Stimulated activated CD4-positive, alpha-beta T cell treated with anti-CD3 and anti-CD28 coated beads, Interleukin-2, amount 100 ng/mL, for 48 hours (primary cell): ENCODE measurements around the gene EXD3.
"Not testable (repeated sequence)": the region's sequence is repeated elsewhere in the genome, so short reads cannot be mapped to it uniquely, and the experiment has no call there.

Source experiments
- DNase-seq, 2 donors: peaks; one replicate each; pipeline ENCODE4 v3.0.0-alpha.2; 2020

Gene EXD3, protein sequence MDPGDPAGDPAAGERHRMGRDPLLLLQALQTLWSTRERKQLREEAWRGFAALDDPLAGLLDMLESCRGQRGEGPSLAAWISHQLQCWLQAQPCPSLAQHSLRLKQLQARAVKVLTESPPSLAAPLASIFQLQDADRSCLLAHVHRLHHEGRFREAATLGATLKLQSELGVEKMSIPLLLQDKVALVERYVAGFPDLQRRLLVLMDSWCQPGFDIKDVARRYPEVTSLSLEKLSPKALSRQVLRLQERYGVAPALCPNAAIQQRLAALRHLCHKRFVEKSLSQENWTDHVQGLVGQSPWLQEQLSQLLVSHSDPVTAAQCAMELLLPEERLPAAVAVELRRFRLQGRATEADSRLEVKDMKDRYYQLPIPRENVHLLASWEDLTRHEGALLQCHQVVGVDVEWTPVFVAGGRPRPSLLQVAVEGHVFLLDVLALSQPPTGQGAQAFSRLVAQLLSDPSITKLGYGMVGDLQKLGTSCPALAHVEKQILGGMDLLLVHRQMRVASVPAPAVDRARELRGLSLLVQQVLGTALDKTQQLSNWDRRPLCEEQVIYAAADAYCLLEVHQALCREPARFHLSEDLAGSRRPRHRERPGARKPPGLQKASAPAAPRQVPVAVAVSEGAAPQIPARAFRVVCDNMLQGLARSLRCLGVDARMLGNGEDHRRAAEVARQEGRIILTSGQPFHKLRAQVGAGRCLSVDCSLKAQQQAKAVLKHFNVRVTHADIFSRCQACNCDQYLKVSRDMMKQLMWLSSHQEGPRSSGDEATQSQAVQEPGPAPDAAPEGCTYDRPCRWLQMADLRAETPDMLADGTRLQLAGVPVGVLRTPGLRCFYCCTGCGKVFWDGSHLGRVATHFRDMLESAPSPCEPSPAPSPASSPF

DNA sequence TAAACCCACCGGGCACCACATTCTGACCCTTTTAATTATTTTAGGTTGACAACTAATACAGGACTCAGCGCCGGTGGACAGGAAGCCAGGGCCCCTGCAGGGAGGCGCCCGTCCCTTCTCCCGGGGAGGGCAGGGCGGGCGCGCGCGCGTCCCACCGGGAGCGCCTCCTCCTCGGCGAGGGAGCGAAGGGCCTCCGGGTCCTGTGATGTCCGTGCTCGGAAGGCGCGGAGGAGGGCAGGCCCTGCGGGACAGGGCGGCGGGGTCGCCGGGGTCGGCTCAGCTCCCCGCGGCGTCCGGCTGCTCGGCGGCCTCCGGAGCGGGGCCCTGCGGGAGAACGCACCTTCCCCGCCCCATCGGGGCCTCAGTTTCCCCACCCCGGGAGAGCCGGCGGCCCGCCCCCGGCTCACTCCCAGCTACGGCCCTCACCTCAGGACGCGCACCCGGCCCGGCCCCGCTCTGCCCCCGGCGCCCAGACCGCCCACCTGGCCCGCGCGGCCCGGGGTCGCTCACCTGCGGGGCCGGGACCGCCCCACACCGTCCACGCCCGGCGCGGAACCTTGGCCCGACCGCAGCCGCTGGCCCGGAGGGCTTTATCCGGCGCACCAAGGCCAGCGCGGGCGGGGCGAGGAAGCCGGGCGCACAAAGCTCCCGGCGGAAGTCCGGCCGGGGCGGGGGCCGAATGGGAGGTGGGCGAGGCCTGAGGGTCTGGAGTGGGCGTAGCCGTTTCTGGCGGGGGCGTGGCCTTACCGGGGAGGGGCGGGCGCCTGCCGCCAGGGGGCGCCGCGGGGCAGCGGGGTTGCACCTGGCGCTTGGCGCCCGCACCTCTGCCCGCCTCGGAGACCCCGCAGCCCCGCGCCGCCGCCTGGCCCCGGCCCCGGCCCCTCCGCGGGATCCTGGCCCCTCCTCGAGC is at the start of gene EXD3, which contains the start of gene NOXA1:
Gene EXD3 (minus strand): TSS at position 559 of the 910 bp plus-strand sequence. CDS start 27,805 bp downstream, outside the sequence.
Gene NOXA1 (plus strand): TSS at position 790 of the 910 bp plus-strand sequence. CDS start 137 bp downstream, outside the sequence.
- DNase-seq: peak; percentile 96 to 98

DNA sequence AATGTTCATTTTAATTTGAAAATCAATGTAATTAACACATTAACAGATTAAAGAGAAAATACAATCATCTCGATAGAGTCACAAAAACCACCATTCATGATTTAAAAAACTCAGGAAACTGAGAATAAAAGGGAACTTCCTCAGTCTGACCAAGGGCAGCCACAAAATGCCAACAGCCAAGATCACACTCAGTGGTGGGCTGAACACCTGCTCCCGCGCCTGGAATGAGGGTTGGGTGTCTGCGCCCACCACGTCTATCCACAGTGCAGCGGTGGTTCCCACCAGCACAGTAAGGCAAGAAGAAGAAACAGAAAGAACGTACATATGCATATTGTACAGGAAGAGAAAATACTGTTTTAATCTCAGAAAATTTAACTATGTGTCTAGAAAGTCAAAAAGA is 47.8 kb upstream of the EXD3 start:
- DNase-seq: no peak

DNA sequence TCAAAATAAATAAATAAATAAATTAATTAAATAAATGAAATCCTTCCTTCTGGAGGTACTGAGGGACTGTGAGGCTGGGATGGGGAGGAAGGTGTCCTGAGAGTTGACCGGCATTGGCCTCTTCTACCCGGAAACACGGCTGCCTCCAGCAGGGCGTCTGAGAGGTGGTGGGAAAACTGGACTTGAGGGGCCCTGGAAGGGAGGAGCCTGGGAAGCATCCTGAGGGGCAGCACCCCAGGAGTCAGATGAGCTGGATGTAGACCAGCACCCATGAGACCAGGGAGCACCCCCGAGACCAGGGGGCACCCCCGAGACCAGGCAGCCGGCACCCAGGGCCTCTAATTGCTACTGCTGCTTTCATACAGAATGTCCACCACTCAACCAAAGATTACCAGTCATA is 44.9 kb upstream of the EXD3 start:
- no peak for DNase-seq

DNA sequence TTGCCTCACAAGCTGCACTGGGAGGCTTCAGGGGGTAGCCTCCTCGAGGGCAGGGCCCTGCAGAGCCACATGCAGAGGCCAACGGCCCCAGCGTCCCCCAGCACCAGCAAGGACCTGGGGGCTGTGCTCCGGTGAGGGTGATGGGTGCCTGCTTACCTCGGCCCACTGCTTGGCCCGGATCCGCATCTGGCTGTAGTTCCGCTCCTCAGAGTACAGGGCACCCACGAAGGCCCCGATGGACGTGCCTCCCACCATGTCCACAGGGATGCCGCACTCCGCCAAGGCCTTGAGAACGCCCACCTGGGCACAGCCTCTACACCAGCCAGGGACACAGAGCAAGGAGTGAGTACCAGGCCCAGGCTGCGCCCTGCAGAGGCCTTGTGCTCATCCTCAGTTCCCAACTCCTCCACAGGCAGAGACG is 44.2 kb upstream of the EXD3 start:
- no peak for DNase-seq

DNA sequence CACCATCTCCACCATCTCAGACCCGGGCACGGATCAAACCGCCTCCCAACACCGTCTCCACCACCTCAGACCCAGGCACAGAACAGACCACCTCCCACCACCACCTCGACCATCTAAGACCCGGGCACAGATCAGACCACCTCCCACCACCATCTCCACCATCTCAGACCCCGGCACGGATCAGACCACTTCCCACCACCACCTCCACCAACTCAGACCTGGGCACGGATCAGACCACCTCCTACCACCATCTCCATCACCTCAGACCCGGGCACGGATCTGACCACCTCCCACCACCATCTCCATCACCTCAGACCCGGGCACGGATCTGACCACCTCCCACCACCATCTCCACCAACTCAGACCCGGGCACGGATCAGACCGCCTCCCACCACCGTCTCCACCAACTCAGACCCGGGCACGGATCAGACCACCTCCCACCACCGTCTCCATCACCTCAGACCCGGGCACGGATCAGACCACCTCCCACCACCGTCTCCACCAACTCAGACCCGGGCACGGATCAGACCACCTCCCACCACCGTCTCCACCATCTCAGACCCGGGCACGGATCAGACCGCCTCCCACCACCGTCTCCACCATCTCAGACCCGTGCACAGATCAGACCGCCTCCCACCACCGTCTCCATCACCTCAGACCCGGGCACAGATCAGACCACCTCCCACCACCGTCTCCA is 43.6 kb upstream of the EXD3 start:
- not testable (repeated sequence) for DNase-seq

DNA sequence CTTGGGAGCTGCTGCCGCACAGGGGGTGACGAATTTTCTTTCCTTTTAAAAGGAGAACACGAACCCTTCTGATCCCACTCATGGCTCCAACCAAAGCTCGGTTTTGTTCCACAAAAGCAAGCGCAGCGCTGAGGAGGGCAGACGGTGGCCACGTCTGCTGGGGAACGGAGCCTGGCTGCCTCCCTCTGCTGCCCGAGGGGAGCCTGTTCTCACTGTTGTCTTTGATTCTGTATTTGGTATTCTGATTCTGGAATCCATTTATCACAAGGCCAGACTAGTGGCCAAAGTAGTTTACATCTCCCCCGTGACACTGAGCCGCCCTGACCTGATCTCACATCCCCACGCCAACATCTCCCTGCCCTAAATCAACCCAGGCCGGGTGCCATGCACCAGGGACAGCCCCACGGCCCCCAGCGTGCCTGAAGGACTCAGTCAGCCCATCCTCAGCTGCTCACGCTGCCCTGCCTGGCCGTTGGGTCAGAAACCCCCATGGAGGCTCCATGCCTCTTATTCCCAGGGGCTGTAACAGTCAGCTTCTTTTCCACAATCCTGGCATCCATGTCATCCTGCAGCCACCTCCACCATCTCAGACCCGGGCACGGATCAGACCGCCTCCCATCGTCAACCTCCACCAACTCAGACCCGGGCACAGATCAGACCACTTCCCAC is 42.9 kb upstream of the EXD3 start:
- no peak for DNase-seq

DNA sequence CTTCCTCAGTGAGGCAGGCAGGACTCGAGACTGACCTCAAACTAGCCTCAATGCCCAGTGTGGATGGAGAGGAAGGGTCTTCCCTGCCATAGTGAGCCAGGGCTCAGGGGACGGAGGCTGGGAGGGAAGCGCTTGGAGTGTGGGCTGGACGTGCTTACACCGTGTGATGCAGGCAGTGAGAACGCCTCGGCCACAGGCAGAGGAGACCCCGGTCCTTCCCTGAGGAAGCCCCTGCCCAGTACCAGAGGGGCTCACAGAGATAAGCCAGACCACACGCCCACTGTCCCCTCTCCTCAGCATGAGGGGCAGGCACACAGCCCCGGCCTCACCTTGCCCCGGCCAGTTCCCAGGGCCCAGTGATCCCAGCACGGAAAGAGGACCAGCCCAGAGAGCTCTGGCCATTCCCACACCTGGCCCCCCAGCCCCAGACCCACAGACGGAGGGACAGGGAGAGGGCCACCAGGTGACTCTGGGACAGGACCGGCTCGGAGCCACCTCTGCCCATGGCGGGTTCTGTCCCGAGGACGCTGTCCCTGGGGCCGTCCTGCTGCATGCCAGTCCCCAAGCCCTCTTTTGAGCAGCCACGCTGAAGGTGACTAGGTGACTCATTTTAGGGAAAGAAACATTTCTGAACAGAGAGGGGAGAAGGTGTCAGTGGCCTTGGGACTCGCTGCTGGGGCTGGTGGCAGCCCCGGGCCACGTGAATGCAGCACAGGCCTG is 42.2 kb upstream of the EXD3 start:
- DNase-seq: no peak

DNA sequence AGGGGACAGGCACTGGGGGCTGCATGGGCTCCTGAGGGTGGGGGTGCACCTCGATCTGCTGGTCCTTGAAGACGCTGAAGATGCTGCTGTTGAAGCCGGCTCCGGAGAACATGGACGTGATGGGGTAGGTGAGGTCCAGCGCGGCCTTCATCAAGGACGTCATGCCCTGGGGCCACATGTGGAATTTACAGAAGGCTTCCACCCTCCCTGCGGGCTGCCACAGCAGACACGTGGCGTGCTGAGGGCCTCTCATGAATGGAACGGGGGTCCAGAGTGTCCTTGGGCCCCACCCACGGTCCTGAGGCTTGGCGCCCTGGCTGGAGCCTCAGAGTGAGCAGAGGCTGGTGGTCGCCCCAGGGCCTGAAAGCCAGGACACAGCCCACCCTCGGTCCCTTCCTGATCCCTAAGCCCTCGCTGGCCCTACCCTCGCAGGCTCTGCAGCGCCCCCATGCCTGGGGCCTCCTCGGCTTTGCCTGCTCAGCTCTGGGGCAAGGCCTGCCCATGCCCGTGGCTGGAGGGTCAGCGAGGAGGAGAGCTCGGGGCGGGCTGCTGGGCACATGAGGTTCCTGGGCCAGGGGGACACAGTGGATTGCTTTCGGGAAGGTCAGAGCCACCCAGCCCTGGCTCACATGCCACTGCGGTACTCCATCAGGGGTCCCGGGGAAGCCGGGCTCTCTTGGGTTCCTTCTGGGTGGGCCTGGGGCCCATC is 41.5 kb upstream of the EXD3 start:
- no peak for DNase-seq

DNA sequence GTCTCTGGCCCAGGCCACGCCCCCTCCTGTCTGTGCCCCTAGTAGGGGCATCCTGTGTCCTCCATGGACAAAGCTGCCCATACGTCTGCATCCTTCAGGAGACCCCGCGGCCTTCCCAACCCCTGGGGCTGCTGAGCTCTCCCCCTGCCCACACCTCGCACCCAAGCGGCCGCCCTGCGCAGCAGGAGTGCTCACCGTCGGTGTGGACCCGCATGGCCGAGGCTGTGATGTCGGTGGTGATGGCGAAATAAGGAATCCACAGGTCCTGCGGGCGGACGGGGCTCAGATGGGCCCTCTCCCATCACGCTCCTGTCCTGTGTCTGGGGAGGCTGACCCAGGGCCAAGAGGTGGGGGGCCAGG is 40.9 kb upstream of the EXD3 start:
- no peak for DNase-seq

DNA sequence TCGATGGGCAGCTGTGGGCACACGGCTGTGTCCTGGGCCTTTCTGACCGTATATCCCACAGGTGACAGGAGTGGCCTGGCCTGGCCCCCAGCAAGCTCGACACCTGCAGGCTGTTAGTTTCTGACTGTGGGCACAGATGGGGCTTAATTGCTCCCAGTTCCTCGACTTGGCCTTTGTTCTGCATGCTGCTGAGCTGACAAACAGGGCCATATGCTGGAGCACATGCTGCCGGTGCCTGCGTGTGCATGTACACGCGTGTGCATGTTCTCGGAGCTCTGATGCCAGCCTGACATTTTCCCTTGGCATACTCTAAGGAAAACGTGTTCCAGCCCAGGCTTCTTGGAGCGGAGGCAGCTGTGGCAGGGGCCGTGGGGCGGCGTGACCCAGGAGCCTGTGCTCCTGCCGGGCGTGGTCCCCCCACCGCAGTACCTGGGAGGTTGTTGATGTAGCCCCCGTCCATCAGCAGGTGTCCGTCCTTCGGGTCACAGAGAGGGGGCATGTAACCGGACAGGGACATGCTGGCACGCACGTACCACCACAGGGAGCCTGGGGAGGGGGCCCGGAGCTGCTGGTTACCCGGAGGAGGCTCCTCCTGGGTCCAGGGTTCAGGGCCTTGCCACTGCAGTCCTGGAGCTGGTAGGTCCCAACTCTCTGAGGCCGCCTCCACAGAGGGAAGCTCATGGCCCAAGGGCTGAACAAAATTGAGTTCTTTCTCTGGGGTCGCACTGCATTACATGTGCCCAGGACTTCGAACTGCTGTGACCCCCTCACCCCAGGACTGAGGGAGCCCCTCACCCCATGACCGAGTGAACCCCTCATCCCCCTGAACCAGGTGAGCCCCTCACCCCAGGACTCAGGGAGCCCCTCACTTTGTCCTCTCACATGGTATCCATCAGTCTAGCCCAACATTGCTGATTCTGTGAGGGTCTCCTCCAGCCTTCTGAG is 40.3 kb upstream of the EXD3 start:
- no peak for DNase-seq

DNA sequence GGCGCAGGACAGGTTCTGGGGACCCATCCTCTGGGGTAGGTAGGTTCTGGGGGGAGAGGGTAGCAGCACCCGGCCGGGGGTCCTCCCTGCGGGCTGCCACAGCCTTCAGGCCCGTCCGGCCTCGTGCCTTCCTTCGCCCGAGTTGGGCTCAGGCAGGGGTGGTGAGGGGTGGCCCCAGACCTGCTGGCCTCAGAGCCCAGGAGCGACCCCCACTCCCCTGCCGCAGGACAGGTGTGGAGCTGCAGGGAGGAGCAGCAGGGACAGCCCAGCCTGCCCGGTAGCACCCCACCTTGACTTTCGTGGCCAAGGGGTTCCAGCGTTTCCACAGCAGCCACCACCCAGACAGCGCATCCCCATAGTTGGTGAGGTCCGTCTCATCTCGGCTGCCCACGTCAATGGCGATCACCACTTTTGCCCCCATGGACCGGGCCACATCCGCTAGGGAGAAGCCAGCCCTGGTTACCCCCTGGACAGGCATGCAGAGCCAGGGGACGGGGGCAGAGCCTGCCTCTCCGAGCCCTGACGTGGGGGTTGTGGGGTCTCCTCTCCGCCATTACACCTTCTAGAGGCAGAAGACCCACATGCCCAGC is 39.5 kb upstream of the EXD3 start:
- DNase-seq: no peak

DNA sequence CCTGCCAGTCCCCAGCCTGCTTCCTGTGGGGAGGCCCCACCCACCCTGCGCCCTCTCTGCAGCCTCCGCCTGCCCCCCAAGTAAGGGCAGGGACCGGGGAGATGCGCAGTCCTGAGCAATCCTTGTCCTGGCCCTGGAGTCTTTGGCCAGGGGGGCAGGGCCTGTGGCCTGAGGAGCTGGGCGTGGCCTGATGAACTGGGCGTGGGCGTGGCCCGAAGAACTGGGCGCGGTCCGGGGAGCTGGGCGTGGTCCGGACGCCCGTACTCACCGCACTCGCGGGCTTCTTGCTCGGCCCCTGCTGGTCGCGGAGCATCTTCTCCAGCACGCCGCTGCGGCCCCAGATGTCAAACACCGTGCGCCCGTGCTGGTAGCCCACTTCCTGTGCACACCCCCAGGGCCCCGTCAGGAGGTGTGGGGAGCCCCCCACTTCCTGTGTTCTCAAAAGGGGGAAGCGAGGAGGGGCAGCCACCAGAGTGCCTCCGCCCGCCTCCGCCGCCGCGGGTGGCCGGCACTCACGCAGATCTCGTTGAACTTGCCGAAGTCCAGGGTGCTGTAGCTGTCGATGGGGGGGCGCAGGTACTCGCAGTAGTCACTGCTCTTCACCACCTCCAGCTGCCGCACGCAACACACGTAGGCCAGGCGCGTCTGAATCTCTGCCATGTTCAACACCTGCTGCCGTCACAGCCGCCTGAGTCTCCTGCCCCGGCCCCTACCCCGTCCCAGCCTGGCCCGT is 38.9 kb upstream of the EXD3 start:
- peak; percentile 73 to 76 for DNase-seq

DNA sequence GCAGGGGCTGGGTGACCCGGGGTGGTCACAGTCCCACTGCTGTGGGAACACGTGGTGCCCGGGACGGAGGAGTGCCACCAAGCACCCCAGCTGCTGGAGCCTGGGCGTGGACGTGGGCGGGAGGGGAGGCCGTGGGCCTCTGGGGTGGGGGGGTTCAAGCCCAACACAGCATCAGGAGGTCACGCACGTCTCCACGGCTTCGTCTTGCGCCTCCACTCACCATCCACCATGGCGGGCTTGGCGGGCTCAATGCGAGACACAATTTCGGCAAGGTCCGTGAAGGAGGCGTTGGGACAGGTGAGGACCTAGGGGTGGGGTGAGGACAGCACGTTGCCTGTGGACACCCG is 38.3 kb upstream of the EXD3 start:
- DNase-seq: no peak

DNA sequence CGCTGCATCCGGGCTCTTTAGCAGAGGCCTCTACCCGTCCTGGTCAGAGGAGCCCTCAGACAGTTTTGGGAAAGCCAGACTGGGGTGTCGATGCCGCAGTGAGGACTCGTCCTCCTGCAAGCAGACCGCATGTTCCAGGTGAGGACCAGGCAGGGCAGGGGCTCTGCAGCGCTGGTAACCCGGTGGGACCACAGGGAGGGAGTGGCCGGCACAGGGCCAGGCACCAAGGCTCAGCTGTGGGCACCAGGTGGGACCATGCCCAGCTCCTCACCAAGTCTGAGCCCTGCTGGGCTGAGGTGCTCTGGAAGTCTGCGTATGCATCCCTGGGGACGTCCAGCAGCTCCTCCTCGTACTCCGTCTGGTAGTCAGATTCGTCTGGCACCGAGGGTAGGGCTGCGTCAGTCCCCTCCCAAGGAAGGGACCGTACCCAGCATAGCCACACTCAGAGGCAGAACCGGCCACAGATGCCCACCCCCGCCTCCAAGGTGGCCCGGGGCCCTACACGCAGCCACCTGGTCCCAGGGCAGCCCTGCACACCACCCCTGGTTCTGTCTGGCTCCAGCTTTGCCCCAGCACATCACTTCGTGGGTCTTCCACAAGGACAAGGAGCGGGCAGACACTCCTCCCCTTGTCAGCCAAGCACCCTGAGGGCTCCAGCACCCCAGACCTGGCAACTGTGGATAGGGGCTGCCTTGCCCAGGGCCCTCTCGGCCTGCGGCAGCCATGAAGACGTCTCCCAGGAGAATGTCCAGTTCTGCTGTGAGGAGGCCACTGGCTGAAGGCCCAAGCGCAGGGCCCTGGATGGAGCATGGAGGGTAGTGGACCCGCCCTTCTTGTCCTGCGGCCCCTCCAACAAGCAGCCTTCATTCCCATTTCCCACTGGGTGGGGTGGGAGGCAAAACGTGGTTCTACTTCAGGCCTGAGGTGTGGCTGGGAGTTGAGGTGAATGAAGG is 37.7 kb upstream of the EXD3 start:
- DNase-seq: no peak

DNA sequence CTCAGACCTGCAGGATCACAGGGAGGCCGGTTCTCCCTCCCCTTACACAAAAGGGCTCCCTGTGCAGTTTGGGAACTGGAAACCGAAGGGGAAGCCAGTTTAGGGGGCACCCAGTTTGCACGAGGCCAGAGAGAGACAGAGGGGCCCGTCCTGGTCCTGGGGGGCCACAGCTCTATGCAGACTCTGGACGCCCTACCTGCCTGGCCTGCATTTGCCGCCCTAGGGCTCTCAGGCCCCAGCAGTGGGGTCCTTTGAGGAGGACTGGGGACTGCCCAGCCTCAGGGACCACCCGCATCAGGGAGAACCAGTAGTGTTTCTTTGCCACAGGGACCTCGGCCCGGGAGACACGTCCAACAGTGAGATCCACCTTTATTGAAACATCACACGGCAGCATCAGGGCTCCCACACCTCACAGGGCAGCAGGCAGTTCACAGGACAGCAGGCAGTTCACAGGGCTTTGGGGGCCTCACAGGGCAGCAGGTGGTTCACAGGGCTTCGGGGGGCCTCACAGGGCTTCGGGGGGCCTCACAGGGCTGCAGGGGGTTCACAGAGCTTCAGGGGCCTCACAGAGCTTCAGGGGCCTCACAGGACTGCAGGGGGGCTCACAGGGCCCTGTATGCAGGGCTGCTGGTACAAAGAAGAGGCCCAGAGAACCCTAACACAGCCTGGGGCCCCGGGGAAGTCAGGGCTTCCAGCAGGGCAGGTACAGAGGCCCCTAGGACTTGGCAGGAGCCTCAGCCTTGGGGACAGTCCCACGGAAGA is 36.8 kb upstream of the EXD3 start:
- DNase-seq: no peak

DNA sequence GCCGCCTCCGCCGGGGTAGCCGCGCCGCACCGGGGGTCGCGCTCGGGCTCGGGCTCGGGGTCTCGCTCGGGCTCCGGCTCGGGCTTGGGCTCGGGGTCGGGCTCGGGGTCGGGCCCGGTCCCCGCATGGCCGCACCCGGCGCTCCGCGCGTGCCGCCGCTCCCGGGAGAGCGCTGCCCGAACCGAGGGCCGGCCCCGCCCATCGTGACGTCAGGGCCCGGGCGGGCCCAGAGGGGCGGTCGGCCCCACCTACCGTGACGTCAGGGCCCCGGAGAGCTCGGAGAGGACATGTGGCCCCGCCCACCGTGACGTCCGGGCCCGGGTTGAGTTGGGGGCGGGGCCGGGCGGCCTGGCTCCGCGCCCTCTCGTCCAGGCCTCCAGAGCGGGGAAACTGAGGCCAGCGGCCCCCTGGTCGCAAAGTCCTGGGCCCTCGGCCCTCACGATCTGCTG is 36.2 kb upstream of the EXD3 start, which contains the start of gene NSMF:
Gene NSMF (minus strand): TSS at position 183 of the 449 bp plus-strand sequence. CDS start 232 bp downstream, outside the sequence.
- peak; percentile 91 to 97 for DNase-seq
